Endodermal cell (in vitro differentiated cells): Measurements from ENCODE around the gene ZBTB20. TPM values are rescaled to one million over a fixed set of nuclear protein-coding genes. Genes with fewer than 3 reads are reported as not detected.

Experiments
- DNase-seq: peaks from one replicate; pipeline ENCODE4 v3.0.0-alpha.2; 2017
- H3K27ac ChIP-seq: 2 replicates; pipeline ENCODE4 v1.5.1; 2013; ENCODE audit warnings: mild to moderate bottlenecking, low read depth, low read length, moderate library complexity
- H3K27me3 ChIP-seq: 2 replicates; pipeline ENCODE4 v1.6.1; 2013; ENCODE audit warnings: mild to moderate bottlenecking, low read length, moderate library complexity; ENCODE audit not compliant: insufficient read depth, control insufficient read depth, poor library complexity, severe bottlenecking
- H3K36me3 ChIP-seq: 2 replicates; pipeline ENCODE4 v1.7.0; 2013; ENCODE audit warnings: mild to moderate bottlenecking, low read length, moderate library complexity; ENCODE audit not compliant: control insufficient read depth, insufficient read depth
- H3K4me1 ChIP-seq: one replicate; pipeline ENCODE4 v1.7.0; 2013; ENCODE audit warnings: low read length; ENCODE audit not compliant: control insufficient read depth, insufficient read depth
- H3K4me3 ChIP-seq: 2 replicates; pipeline ENCODE4 v1.5.1; 2013; ENCODE audit warnings: mild to moderate bottlenecking, low read length, moderate library complexity
- H3K9ac ChIP-seq: 2 replicates; pipeline ENCODE4 v1.6.1; 2013; ENCODE audit warnings: mild to moderate bottlenecking, low read length, moderate library complexity; ENCODE audit not compliant: poor library complexity, severe bottlenecking; ENCODE audit errors: extremely low read depth
- H3K9me3 ChIP-seq: 2 replicates; pipeline ENCODE4 v1.6.1; 2013; ENCODE audit warnings: mild to moderate bottlenecking, low read length, moderate library complexity; ENCODE audit not compliant: control insufficient read depth
- H3K27ac Mint-ChIP-seq: 2 replicates; pipeline ENCODE4 v1.8.0; 2020; ENCODE audit warnings: mixed read lengths
- H3K27me3 Mint-ChIP-seq: 2 replicates; pipeline ENCODE4 v1.8.0; 2021; ENCODE audit warnings: mild to moderate bottlenecking, mixed read lengths; ENCODE audit not compliant: insufficient read depth
- H3K36me3 Mint-ChIP-seq: 2 replicates; pipeline ENCODE4 v1.8.0; 2020; ENCODE audit warnings: low read depth, mixed read lengths
- H3K4me1 Mint-ChIP-seq: 2 replicates; pipeline ENCODE4 v1.8.0; 2020; ENCODE audit warnings: mixed read lengths
- H3K4me3 Mint-ChIP-seq: 2 replicates; pipeline ENCODE4 v1.8.0; 2020; ENCODE audit warnings: mild to moderate bottlenecking, moderate library complexity, mixed read lengths
- H3K9me3 Mint-ChIP-seq: 2 replicates; pipeline ENCODE4 v1.8.0; 2020; ENCODE audit warnings: mild to moderate bottlenecking, mixed read lengths
- WGBS, 2 experiments: methylation state at CpG; one replicate each; pipeline versions ENCODE4 v1.1.5 to v1.1.7; 2013; ENCODE audit warnings: missing lambda C conversion rate in 2 of 2, mixed read lengths in 1 of 2; ENCODE audit not compliant: insufficient coverage in 1 of 2, insufficient read length in 1 of 2; 5-methylcytosine and 5-hydroxymethylcytosine counted together
- total RNA-seq, 2 donors: library from RNA; stranded (reverse); fragmentation: NEBNext Ultra II Directional in 1 of 2; extraction: Animal tissue kit (Norgen Biotek cat#: 25700) in 1 of 2; gene quantifications; 2 replicates in 1 of 2; 3 replicates in 1 of 2; pipeline ENCODE4 v1.2.1, GENCODE V29; 2021
- TF ChIP-seq, protein P1 (sequence below): fragments of 200-600 bp; sonication (generic); conservative IDR thresholded peaks from 2 replicates; pipeline ENCODE4 v1.5.0; 2021; ENCODE audit warnings: antibody characterized with exemption, mild to moderate bottlenecking

Gene ZBTB20
- total RNA-seq, 2 donors from 2014 or later: 1.6 to 2.9 TPM

GRCh38 chr3:114336122-114336697, 810.9 kb downstream of the ZBTB20 start:
- no peaks in the 10 kb centered on the region for H3K9me3 Mint-ChIP-seq
- no peak overlapping the region for H3K4me3 Mint-ChIP-seq
- H3K4me1 Mint-ChIP-seq: no peaks in the 10 kb centered on the region
- no peaks in the 10 kb centered on the region for H3K27me3 Mint-ChIP-seq
- no peaks in the 10 kb centered on the region for H3K9me3 ChIP-seq
- TF ChIP-seq, protein P1, sequence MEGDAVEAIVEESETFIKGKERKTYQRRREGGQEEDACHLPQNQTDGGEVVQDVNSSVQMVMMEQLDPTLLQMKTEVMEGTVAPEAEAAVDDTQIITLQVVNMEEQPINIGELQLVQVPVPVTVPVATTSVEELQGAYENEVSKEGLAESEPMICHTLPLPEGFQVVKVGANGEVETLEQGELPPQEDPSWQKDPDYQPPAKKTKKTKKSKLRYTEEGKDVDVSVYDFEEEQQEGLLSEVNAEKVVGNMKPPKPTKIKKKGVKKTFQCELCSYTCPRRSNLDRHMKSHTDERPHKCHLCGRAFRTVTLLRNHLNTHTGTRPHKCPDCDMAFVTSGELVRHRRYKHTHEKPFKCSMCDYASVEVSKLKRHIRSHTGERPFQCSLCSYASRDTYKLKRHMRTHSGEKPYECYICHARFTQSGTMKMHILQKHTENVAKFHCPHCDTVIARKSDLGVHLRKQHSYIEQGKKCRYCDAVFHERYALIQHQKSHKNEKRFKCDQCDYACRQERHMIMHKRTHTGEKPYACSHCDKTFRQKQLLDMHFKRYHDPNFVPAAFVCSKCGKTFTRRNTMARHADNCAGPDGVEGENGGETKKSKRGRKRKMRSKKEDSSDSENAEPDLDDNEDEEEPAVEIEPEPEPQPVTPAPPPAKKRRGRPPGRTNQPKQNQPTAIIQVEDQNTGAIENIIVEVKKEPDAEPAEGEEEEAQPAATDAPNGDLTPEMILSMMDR: peak; percentile 69
- no peak overlapping the region for H3K4me3 ChIP-seq
- H3K4me1 ChIP-seq: no peaks in the 10 kb centered on the region
- 80 to 89% methylated on average over 1 of the region's 1 CpG for WGBS, 2 experiments
- H3K36me3 ChIP-seq: no peaks in the 10 kb centered on the region
- no peaks in the 10 kb centered on the region for H3K27me3 ChIP-seq
- no peak overlapping the region for H3K27ac Mint-ChIP-seq
- no peak for DNase-seq
- no peak overlapping the region for H3K27ac ChIP-seq
- no peak overlapping the region for H3K9ac ChIP-seq
- H3K36me3 Mint-ChIP-seq: no peaks in the 10 kb centered on the region

DNA sequence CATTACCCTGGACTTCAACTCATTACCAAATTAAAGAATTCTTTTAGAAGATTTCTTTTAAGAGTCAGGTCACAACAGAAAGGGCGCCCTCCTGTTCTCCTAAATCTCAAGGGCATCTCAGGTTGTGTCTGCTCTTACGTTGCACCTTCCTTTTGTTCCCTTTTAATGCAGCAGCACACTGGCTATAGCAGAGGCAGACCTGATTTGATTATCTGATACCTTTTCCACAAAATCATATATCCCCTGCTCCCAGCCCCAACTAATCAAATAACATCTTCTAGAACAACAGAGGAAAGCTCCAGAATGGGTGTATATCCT, 813.2 kb downstream of the ZBTB20 start:
- Mint-ChIP-seq H3K9me3 (no peaks in the 10 kb centered on the region), H3K4me3 (no peak overlapping the region), H3K36me3 (no peaks in the 10 kb centered on the region), H3K27me3 (no peaks in the 10 kb centered on the region), H3K27ac (no peak overlapping the region), H3K4me1 (no peaks in the 10 kb centered on the region)
- Histone ChIP-seq H3K9me3 (no peaks in the 10 kb centered on the region), H3K27me3 (no peaks in the 10 kb centered on the region), H3K36me3 (no peaks in the 10 kb centered on the region), H3K4me1 (no peaks in the 10 kb centered on the region), H3K9ac (no peak overlapping the region), H3K27ac (no peak overlapping the region), H3K4me3 (no peak overlapping the region)
- 89 to 94% methylated on average over 1 to 2 of the region's 2 CpGs for WGBS, 2 experiments
- DNase-seq: no peak
- TF ChIP-seq, protein P1: no peak

DNA sequence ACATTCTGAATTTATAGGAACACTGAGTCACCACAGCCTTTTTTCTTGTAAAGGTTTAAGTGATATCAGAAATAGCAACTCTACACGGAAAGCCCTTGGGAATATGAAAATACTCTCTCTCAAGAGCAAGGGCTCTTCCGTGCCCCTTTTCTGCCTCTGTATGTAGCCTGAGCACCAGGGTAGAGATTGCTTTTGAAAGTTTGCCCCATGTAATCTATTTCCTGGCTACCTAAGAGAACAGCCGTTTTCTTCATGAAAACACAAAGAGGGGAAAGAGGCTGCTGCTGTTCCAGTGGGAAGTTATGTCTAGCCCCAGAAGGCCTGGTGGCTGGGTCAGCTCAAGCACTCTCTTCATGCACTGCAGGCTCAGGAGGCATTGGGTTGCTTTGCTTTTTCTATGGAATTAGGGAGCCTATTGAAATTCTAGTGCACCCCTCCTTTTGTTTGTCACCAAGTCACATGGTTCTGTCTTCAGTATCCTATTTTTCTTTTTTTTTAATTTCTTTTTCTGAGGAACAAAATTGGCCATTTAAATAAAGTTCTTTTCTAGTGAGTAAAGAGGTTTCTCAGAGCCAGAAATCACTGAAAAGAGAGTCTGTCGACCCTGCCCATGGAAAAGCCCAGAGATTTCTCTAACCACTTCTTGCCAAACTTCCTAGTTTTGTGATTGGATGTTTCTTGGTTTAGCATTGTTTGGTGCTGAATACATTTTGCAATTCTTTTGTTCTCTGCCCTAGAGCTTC, 813.7 kb downstream of the ZBTB20 start:
- H3K4me1 Mint-ChIP-seq: no peaks in the 10 kb centered on the region
- Histone ChIP-seq H3K27ac (no peak overlapping the region), H3K4me1 (no peaks in the 10 kb centered on the region), H3K9me3 (no peaks in the 10 kb centered on the region), H3K27me3 (no peaks in the 10 kb centered on the region), H3K9ac (no peak overlapping the region), H3K36me3 (no peaks in the 10 kb centered on the region), H3K4me3 (no peak overlapping the region)
- no peaks in the 10 kb centered on the region for H3K9me3 Mint-ChIP-seq
- no peak overlapping the region for H3K27ac Mint-ChIP-seq
- DNase-seq: no peak
- H3K36me3 Mint-ChIP-seq: no peaks in the 10 kb centered on the region
- no peak overlapping the region for H3K4me3 Mint-ChIP-seq
- TF ChIP-seq, protein P1: no peak
- no peaks in the 10 kb centered on the region for H3K27me3 Mint-ChIP-seq
- WGBS, 2 experiments: 68 to 82% methylated on average over 3 to 4 of the region's 4 CpGs
